Activated CD4-positive, alpha-beta memory T cell treated with anti-CD3 and anti-CD28 coated beads for 36 hours (primary cell): ENCODE measurements around the gene ERV3-1. TPM values are rescaled to one million over a fixed set of nuclear protein-coding genes. Genes with fewer than 3 reads are reported as not detected.

Experiments
- CTCF ChIA-PET: fragments of 350-600 bp; sonication (Branson Sonifier 250); formaldehyde crosslinking; loops from one replicate; lab custom pipeline; 2021; ENCODE audit warnings: antibody characterized with exemption, inconsistent platforms; lab: Charles Lee
- POLR2A ChIA-PET: fragments of 350-600 bp; sonication (Branson Sonifier 250); formaldehyde crosslinking; loops from one replicate; lab custom pipeline; 2021; ENCODE audit warnings: antibody characterized with exemption; lab: Charles Lee
- DNase-seq: peaks from one replicate; pipeline ENCODE4 v3.0.0-alpha.2; 2020
- H3K27ac Mint-ChIP-seq: one replicate; pipeline ENCODE4 v1.8.0; 2021; ENCODE audit warnings: mixed read lengths
- H3K27me3 Mint-ChIP-seq: one replicate; pipeline ENCODE4 v1.8.0; 2021; ENCODE audit warnings: mixed read lengths
- H3K36me3 Mint-ChIP-seq: one replicate; pipeline ENCODE4 v1.8.0; 2021; ENCODE audit warnings: mixed read lengths
- H3K4me1 Mint-ChIP-seq: one replicate; pipeline ENCODE4 v1.8.0; 2021; ENCODE audit warnings: low read depth, mixed read lengths
- H3K4me3 Mint-ChIP-seq: one replicate; pipeline ENCODE4 v1.8.0; 2021; ENCODE audit warnings: mild to moderate bottlenecking, mixed read lengths
- H3K9me3 Mint-ChIP-seq: one replicate; pipeline ENCODE4 v1.8.0; 2021; ENCODE audit warnings: mixed read lengths
- intact Hi-C: fragments of 100-400 bp; cut with micrococcal nuclease; formaldehyde crosslinking; loops from one replicate; pipeline ENCODE4 v1.15.1; 2023
- total RNA-seq, 2 experiments: library from RNA; stranded (reverse); gene quantifications; one replicate each; pipeline ENCODE4 v1.2.3, GENCODE V29; 2021

The ERV3-1 gene
- total RNA-seq, 2 experiments from 2014 or later, result 8.2 to 8.7 TPM

GRCh38 chr7:64998865-64999164 lies 7.7 kb downstream of the ERV3-1 start:
- Mint-ChIP-seq H3K27ac (no peak overlapping the region), H3K36me3 (peaks cover 66% of the 10 kb centered on the region), H3K4me3 (no peak overlapping the region), H3K9me3 (peaks cover 80% of the 10 kb centered on the region), H3K4me1 (peaks cover 13% of the 10 kb centered on the region), H3K27me3 (no peaks in the 10 kb centered on the region)
- no peak for DNase-seq
- intact Hi-C loops, result no loop called here
- CTCF ChIA-PET, result no interaction called here
- POLR2A ChIA-PET, result no interaction called here

DNA sequence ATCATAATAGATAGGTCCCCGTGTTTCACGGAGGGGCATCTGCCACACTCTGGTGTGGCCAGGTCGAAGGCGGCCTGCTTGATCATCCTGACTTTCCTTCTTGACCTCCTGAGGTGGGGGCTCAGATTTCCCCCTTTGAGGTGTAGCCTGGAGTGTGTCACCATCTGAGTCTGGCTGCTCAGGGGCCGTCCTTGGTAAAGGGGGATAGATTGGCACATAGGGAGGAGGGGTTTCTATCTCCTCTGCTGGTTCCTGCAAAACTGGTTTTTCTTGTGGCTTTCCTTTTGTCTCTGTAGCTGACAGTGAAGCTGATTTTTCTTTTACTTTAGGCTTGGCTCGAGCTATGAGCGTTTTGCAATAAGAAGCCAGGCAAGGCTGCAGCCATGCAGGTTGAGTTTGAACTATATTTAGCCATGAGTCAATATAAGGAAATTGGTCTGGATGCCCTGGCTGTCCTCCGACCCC lies 8.5 kb downstream of the ERV3-1 start:
- POLR2A ChIA-PET, result no interaction called here
- CTCF ChIA-PET, result no interaction called here
- peaks cover 65% of the 10 kb centered on the region for H3K36me3 Mint-ChIP-seq
- DNase-seq, result no peak
- H3K4me1 Mint-ChIP-seq, result peaks cover 8% of the 10 kb centered on the region
- intact Hi-C loops, result no loop called here
- no peak overlapping the region for H3K27ac Mint-ChIP-seq
- no peaks in the 10 kb centered on the region for H3K27me3 Mint-ChIP-seq
- H3K4me3 Mint-ChIP-seq, result no peak overlapping the region
- H3K9me3 Mint-ChIP-seq, result peaks cover 85% of the 10 kb centered on the region

DNA sequence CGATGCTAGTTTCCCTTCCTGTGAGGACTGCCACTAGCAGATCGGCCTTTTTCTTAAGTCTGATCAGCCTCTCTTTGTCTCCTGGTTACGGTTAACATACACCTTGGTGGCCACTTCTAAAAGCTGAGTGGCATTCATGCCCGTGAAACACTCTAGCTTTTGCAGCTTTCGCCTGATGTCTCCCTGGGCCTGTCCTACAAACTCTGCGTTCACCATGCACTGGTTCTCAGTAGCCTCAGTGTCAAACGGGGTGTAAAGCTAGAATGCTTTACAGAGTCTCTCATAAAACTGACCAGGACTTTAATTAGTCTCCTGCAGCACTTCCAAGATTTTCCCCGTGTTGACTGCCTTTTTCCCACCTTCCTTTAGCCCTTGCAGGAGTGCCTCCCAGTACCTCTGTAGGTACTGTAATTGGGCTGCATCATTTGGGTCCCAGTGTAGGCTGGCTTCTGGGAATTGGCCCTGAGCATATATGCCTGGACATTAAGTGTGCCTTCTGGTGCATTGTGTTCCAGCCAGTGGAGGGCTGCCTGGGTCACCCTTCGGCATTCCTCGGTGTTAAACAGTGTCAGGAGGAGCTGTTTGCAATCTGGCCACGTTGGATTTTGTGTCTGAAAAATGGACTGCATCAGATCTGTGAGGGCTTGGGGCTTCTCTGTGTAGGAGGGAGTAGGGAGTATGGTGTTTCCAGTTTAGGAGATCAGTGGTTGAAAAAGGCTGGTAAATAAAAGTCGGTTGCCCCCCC lies 9.2 kb downstream of the ERV3-1 start:
- H3K36me3 Mint-ChIP-seq, result peaks cover 64% of the 10 kb centered on the region
- intact Hi-C loops, result no loop called here
- H3K4me3 Mint-ChIP-seq, result no peak overlapping the region
- no peaks in the 10 kb centered on the region for H3K27me3 Mint-ChIP-seq
- CTCF ChIA-PET, result no interaction called here
- H3K9me3 Mint-ChIP-seq, result peaks cover 86% of the 10 kb centered on the region
- POLR2A ChIA-PET, result no interaction called here
- no peak overlapping the region for H3K27ac Mint-ChIP-seq
- no peak for DNase-seq
- peaks cover 5% of the 10 kb centered on the region for H3K4me1 Mint-ChIP-seq

- ChIA-PET CTCF (no interaction called here), POLR2A (no interaction called here)
- intact Hi-C loops, result no loop called here
- Mint-ChIP-seq H3K36me3 (peaks cover 66% of the 10 kb centered on the region), H3K9me3 (peaks cover 89% of the 10 kb centered on the region), H3K27me3 (no peaks in the 10 kb centered on the region), H3K4me3 (no peak overlapping the region), H3K4me1 (peaks cover 3% of the 10 kb centered on the region), H3K27ac (no peak overlapping the region)
- DNase-seq, result no peak
These were observed 10.2 kb downstream of the ERV3-1 start for GRCh38 chr7:64996305-64996704.

DNA sequence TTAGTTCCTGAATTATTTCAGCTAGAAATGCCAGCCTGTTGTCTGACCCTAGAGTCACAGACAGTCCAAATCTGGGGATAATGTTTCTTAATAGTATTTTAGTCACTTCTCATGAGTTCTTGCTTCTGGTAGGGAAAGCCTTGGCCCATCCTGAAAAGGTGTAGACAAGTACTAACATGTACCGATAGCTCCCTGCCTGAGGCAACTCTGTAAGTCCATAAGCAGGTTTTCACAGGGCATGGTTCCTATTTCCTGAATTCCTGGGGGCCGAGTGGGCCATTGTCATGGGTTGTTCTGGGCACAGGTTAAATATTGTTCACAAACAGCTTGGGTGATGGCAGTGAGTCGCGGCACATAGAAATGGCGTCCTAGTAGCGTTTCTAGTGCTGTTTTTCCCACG lies 12.6 kb downstream of the ERV3-1 start:
- no peaks in the 10 kb centered on the region for H3K4me1 Mint-ChIP-seq
- intact Hi-C loops, result no loop called here
- H3K27me3 Mint-ChIP-seq, result no peaks in the 10 kb centered on the region
- ChIA-PET CTCF (interaction anchor here (1.2 kb wide), 1 partner anchor 11 kb away, joined by 3 read pairs; no protein-coding TSS in a partner anchor), POLR2A (no interaction called here)
- no peak for DNase-seq
- no peak overlapping the region for H3K4me3 Mint-ChIP-seq
- H3K36me3 Mint-ChIP-seq, result peaks cover 63% of the 10 kb centered on the region
- no peak overlapping the region for H3K27ac Mint-ChIP-seq
- H3K9me3 Mint-ChIP-seq, result peaks cover 90% of the 10 kb centered on the region

GRCh38 chr7:64992971-64993370 lies 13.5 kb downstream of the ERV3-1 start:
- H3K36me3 Mint-ChIP-seq, result peaks cover 63% of the 10 kb centered on the region
- intact Hi-C loops, result no loop called here
- no peaks in the 10 kb centered on the region for H3K27me3 Mint-ChIP-seq
- H3K4me3 Mint-ChIP-seq, result no peak overlapping the region
- peaks cover 90% of the 10 kb centered on the region for H3K9me3 Mint-ChIP-seq
- DNase-seq, result no peak
- no peaks in the 10 kb centered on the region for H3K4me1 Mint-ChIP-seq
- POLR2A ChIA-PET, result no interaction called here
- H3K27ac Mint-ChIP-seq, result no peak overlapping the region
- CTCF ChIA-PET, result no interaction called here

DNA sequence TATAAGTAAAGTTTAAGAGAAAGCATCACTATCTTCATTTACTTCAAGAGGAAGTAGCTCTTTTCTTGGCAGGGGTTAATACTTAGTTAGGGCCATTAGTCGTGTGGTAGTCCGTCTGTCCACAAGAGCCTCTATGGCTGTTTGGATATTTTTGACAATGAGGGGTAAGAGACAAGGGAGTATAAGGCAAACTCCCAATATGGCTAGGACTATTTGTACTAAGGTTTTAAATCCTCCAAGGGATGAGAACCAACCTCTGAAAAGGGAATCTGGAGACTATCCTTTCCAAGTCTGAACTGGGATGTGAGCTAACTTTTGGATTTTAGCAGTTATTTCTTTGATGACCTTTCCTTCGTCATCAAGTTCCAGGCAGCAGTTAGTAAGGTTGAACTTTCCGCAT lies 15.6 kb downstream of the ERV3-1 start, which contains the start of gene ZNF117:
Gene ZNF117 (minus strand): TSS at position 101 of the 400 bp plus-strand sequence.
- ChIA-PET CTCF (no interaction called here), POLR2A (no interaction called here)
- DNase-seq, result no peak
- intact Hi-C loops, result no loop called here
- Mint-ChIP-seq H3K4me3 (no peak within 1 kb of the TSS), H3K9me3 (peaks cover 91% of the 10 kb centered on the region), H3K36me3 (peaks cover 73% of the 10 kb centered on the region), H3K27me3 (no peaks in the 10 kb centered on the region), H3K27ac (no peak within 1 kb of the TSS), H3K4me1 (no peaks in the 10 kb centered on the region)

GRCh38 chr7:64990216-64990615 lies 16.3 kb downstream of the ERV3-1 start:
- Mint-ChIP-seq H3K27me3 (no peaks in the 10 kb centered on the region), H3K9me3 (peaks cover 87% of the 10 kb centered on the region), H3K27ac (no peak overlapping the region), H3K36me3 (peaks cover 75% of the 10 kb centered on the region), H3K4me3 (no peak overlapping the region), H3K4me1 (no peaks in the 10 kb centered on the region)
- ChIA-PET POLR2A (no interaction called here), CTCF (interaction anchor here (1.2 kb wide), 1 partner anchor 39 kb away, joined by 9 read pairs; no protein-coding TSS in a partner anchor)
- intact Hi-C loops, result no loop called here
- no peak for DNase-seq

GRCh38 chr7:64978497-64979203 lies 27.8 kb downstream of the ERV3-1 start:
- no peak overlapping the region for H3K27ac Mint-ChIP-seq
- no peaks in the 10 kb centered on the region for H3K4me1 Mint-ChIP-seq
- no peak for DNase-seq
- no peak overlapping the region for H3K4me3 Mint-ChIP-seq
- peaks cover 65% of the 10 kb centered on the region for H3K36me3 Mint-ChIP-seq
- H3K27me3 Mint-ChIP-seq, result no peaks in the 10 kb centered on the region
- POLR2A ChIA-PET, result no interaction called here
- intact Hi-C loops, result no loop called here
- peaks cover 72% of the 10 kb centered on the region for H3K9me3 Mint-ChIP-seq
- CTCF ChIA-PET, result no interaction called here

- H3K4me3 Mint-ChIP-seq, result no peak overlapping the region
- CTCF ChIA-PET, result no interaction called here
- no peaks in the 10 kb centered on the region for H3K4me1 Mint-ChIP-seq
- POLR2A ChIA-PET, result no interaction called here
- H3K27me3 Mint-ChIP-seq, result peaks cover 3% of the 10 kb centered on the region
- no peak overlapping the region for H3K27ac Mint-ChIP-seq
- peaks cover 31% of the 10 kb centered on the region for H3K9me3 Mint-ChIP-seq
- no peak for DNase-seq
- peaks cover 8% of the 10 kb centered on the region for H3K36me3 Mint-ChIP-seq
- intact Hi-C loops, result no loop called here
These were observed 40.9 kb downstream of the ERV3-1 start for GRCh38 chr7:64965594-64965993.

GRCh38 chr7:64959072-64959747 lies 47.3 kb downstream of the ERV3-1 start:
- no peak for DNase-seq
- no peak overlapping the region for H3K27ac Mint-ChIP-seq
- peaks cover 3% of the 10 kb centered on the region for H3K27me3 Mint-ChIP-seq
- intact Hi-C loops, result no loop called here
- POLR2A ChIA-PET, result no interaction called here
- peaks cover 12% of the 10 kb centered on the region for H3K9me3 Mint-ChIP-seq
- H3K4me3 Mint-ChIP-seq, result no peak overlapping the region
- H3K36me3 Mint-ChIP-seq, result no peaks in the 10 kb centered on the region
- CTCF ChIA-PET, result interaction anchor here (1.0 kb wide), 1 partner anchor 8 kb away, joined by 3 read pairs; no protein-coding TSS in a partner anchor
- no peaks in the 10 kb centered on the region for H3K4me1 Mint-ChIP-seq

- intact Hi-C loops, result loop anchor here (1.0 kb wide), 1 partner anchor 356 kb away; no protein-coding TSS in a partner anchor
- POLR2A ChIA-PET, result interaction anchor here (1.0 kb wide), 1 partner anchor 55 kb away, joined by 3 read pairs; the partner anchor contains the start of gene ERV3-1
- Mint-ChIP-seq H3K27me3 (peaks cover 23% of the 10 kb centered on the region), H3K9me3 (no peaks in the 10 kb centered on the region), H3K27ac (no peak overlapping the region), H3K4me3 (no peak overlapping the region), H3K4me1 (no peaks in the 10 kb centered on the region), H3K36me3 (no peaks in the 10 kb centered on the region)
- CTCF ChIA-PET, result interaction anchor here (0.6 to 2.9 kb wide), 15 partner anchors 9 to 491 kb away, joined by 3 to 43 read pairs (median 3); no protein-coding TSS in a partner anchor
- DNase-seq, result no peak
These were observed 55.1 kb downstream of the ERV3-1 start for GRCh38 chr7:64951250-64951848.
